Endothelial cell of umbilical vein (primary cell): ENCODE data around the gene FABP1. TPM values are rescaled to one million over a fixed set of nuclear protein-coding genes. Genes with fewer than 3 reads are reported as not detected.

Experiments used
- BruUV-seq: library from RNA; stranded (reverse); fragments of 400-500 nt; replicated peaks from 2 replicates; lab custom pipeline; 2021; lab: Mats Ljungman, UMichigan
- CTCF ChIA-PET: fragments of 300-600, 350-600 bp; sonication (Branson Sonifier 250); formaldehyde crosslinking; loops from one replicate; lab custom pipeline; 2021; ENCODE audit warnings: antibody characterized with exemption, inconsistent platforms; lab: Charles Lee
- POLR2A ChIA-PET: fragments of 300-600, 350-600 bp; sonication (Branson Sonifier 250); formaldehyde crosslinking; loops from one replicate; lab custom pipeline; 2021; ENCODE audit warnings: antibody characterized with exemption, inconsistent platforms; lab: Charles Lee
- DNase-seq: peaks from one replicate; pipeline ENCODE4 v3.0.0-alpha.2; 2011; ENCODE audit warnings: low read depth, low spot score
- FAIRE-seq: peaks from 2 replicates; lab custom pipeline; 2011; peaks lifted over from hg19 to GRCh38; lab: Jason Lieb, UNC
- H2AFZ ChIP-seq: 2 replicates; pipeline ENCODE4 v1.6.0; 2012; ENCODE audit warnings: low read depth, low read length, control low read depth, inconsistent platforms
- H3K27ac ChIP-seq: 2 replicates; pipeline ENCODE4 v1.5.1; 2011; ENCODE audit warnings: low read depth, mild to moderate bottlenecking, control low read depth, low read length, moderate library complexity; ENCODE audit not compliant: insufficient read depth
- H3K27me3 ChIP-seq, 2 experiments: 2 replicates each; pipeline versions ENCODE4 v1.6.0 to v1.6.1; 2011; ENCODE audit warnings: low read length in 2 of 2, mixed read lengths in 1 of 2; ENCODE audit not compliant: control insufficient read depth in 2 of 2, insufficient read depth in 2 of 2
- H3K36me3 ChIP-seq, 2 experiments: 2 replicates in 1 of 2; 3 replicates in 1 of 2; pipeline ENCODE4 v1.5.1; 2011; ENCODE audit warnings: low read length in 2 of 2, mild to moderate bottlenecking in 1 of 2, moderate library complexity in 1 of 2; ENCODE audit not compliant: control insufficient read depth in 2 of 2, insufficient read depth in 2 of 2; ENCODE audit errors: extremely low read depth in 1 of 2
- H3K4me1 ChIP-seq: 3 replicates; pipeline ENCODE4 v1.5.1; 2011; ENCODE audit warnings: mild to moderate bottlenecking, low read length; ENCODE audit not compliant: control insufficient read depth, insufficient read depth; ENCODE audit errors: extremely low read depth
- H3K4me2 ChIP-seq: 2 replicates; pipeline ENCODE4 v1.6.1; 2011; ENCODE audit warnings: low read length, control low read depth, mixed read lengths; ENCODE audit not compliant: insufficient read depth
- H3K4me3 ChIP-seq, 3 experiments: fragments of 200-600 bp in 1 of 3; sonication (generic), shearing (Covaris generic) in 1 of 3; replicated peaks in 1 of 3; 2 replicates each; pipeline ENCODE4 v1.5.1; 2011 to 2016; ENCODE audit warnings: control low read depth in 3 of 3, low read length in 3 of 3, mild to moderate bottlenecking in 2 of 3, inconsistent platforms in 1 of 3, low read depth in 1 of 3, moderate library complexity in 1 of 3; ENCODE audit not compliant: insufficient read depth in 1 of 3
- H3K79me2 ChIP-seq: 2 replicates; pipeline ENCODE4 v1.6.0; 2012; ENCODE audit warnings: low read length, inconsistent platforms; ENCODE audit not compliant: control insufficient read depth, insufficient read depth
- H3K9ac ChIP-seq: replicated peaks from 2 replicates; pipeline ENCODE3; 2011; ENCODE audit warnings: low read length, control low read depth; ENCODE audit not compliant: insufficient read depth; ENCODE audit errors: extremely low read depth
- H3K9me1 ChIP-seq: replicated peaks from 3 replicates; pipeline ENCODE4 v1.6.0; 2011; ENCODE audit warnings: mild to moderate bottlenecking, low read length; ENCODE audit not compliant: control insufficient read depth, insufficient read depth; ENCODE audit errors: extremely low read depth
- H3K9me3 ChIP-seq: replicated peaks from 2 replicates; pipeline ENCODE4 v1.5.1; 2012; ENCODE audit warnings: low read length, inconsistent platforms; ENCODE audit not compliant: control insufficient read depth, insufficient read depth
- H4K20me1 ChIP-seq: replicated peaks from 2 replicates; pipeline ENCODE3; 2011; ENCODE audit warnings: mild to moderate bottlenecking, low read length; ENCODE audit not compliant: control insufficient read depth, insufficient read depth; ENCODE audit errors: extremely low read depth
- EZH2 ChIP-seq: IDR thresholded peaks from 2 replicates; pipeline ENCODE4 v1.6.1; 2012; ENCODE audit warnings: borderline replicate concordance, low read depth, mild to moderate bottlenecking, moderate library complexity, low read length, inconsistent platforms; ENCODE audit not compliant: severe bottlenecking
- FOS ChIP-seq: IDR thresholded peaks from 2 replicates; pipeline ENCODE4 v1.6.1; 2011; ENCODE audit warnings: mild to moderate bottlenecking, low read length, moderate library complexity, borderline replicate concordance; ENCODE audit not compliant: insufficient read depth
- GATA2 ChIP-seq: IDR thresholded peaks from 2 replicates; pipeline ENCODE4 v1.7.0; 2011; ENCODE audit warnings: low read depth, mild to moderate bottlenecking, moderate library complexity, mixed read lengths, low read length; ENCODE audit not compliant: insufficient read length, insufficient read depth
- JUN ChIP-seq: IDR thresholded peaks from 2 replicates; pipeline ENCODE4 v1.6.1; 2011; ENCODE audit warnings: borderline replicate concordance, low read depth; ENCODE audit not compliant: insufficient read length, insufficient read depth
- MYC ChIP-seq: IDR thresholded peaks from one replicate; pipeline ENCODE4 v1.6.1; 2011; ENCODE audit warnings: mild to moderate bottlenecking, low read depth, low read length
- POLR2A ChIP-seq: IDR thresholded peaks from 2 replicates; pipeline ENCODE4 v1.6.1; 2012; ENCODE audit warnings: low read depth, mild to moderate bottlenecking, control low read depth, low read length
- POLR2AphosphoS5 ChIP-seq: IDR thresholded peaks from 2 replicates; pipeline ENCODE4 v1.6.1; 2012; ENCODE audit warnings: low read depth, mild to moderate bottlenecking, control low read depth, low read length, moderate library complexity; ENCODE audit not compliant: insufficient read depth
- dilution Hi-C: fragments of 300-500 bp; cut with MboI; formaldehyde crosslinking; loops from one replicate; pipeline ENCODE4 v1.15.0; 2019; ENCODE audit warnings: low sequenced_read_pairs; ENCODE audit not compliant: extremely low pct_ligation_motif_present
- intact Hi-C: fragments of 100-400 bp; cut with micrococcal nuclease; formaldehyde crosslinking; loops from one replicate; pipeline ENCODE4 v1.10.0; 2022
- polyA plus RNA-seq, 4 experiments: library from polyadenylated mRNA; depleted of rRNA in 3 of 4; stranded (reverse) in 3 of 4; unstranded in 1 of 4; fragments of >200 nt; gene quantifications; 2 replicates each; pipeline versions ENCODE4 v1.2.1 to v1.2.3, GENCODE V29; 2011 to 2012; ENCODE audit warnings: missing spikeins in 1 of 4
- total RNA-seq: library from RNA; stranded (reverse); gene quantifications from 2 replicates; pipeline ENCODE4 v1.2.3, GENCODE V29; 2021
- TF ChIP-seq, protein P1 (sequence below), 2 donors: IDR thresholded peaks; 1 replicate in 1 of 2; 2 replicates in 1 of 2; pipeline ENCODE4 v1.5.1; 2011; ENCODE audit warnings: low read length in 2 of 2, mild to moderate bottlenecking in 2 of 2, moderate library complexity in 2 of 2, control low read depth in 1 of 2, inconsistent platforms in 1 of 2, low read depth in 1 of 2; ENCODE audit not compliant: insufficient read depth in 1 of 2; ENCODE audit errors: extremely low read depth in 1 of 2
- TF ChIP-seq, protein P2 (sequence below): IDR thresholded peaks from 2 replicates; pipeline ENCODE4 v1.6.1; 2011; ENCODE audit not compliant: insufficient read depth, insufficient read length

FABP1 gene
- total and polyA plus RNA-seq, 2 donors (not counting 3 experiments of a cell fraction or from before 2014, with no cell fraction given): not detected

DNA sequence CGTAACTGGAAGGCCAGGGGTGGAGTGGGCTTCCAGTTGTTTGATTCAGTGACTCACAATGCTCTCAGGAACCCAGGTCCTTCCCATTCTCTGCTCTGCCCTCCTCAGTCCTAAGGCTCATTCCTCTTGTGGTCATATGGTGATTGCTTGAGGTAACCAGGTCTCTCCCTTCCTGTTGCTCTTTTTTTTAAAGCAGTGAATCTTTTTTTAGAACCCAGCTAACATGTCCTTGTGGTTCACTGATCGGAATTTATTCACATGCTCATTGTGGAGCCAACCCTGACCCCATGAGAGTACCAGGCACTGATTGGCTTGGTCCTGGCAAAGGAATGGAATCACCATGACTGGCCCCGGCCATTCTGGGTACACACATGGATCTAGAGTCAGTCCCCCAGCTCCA lies 49.7 kb upstream of the FABP1 start:
- H3K36me3 ChIP-seq: no peaks in the 10 kb centered on the region
- DNase-seq: no peak
- no peaks in the 10 kb centered on the region for H4K20me1 ChIP-seq
- no peaks in the 10 kb centered on the region for H3K4me1 ChIP-seq
- no peaks in the 10 kb centered on the region for H3K79me2 ChIP-seq
- no peak overlapping the region for H2AFZ ChIP-seq
- H3K27me3 ChIP-seq: peaks cover 0 to under 1% of the 10 kb centered on the region in 2 experiments
- ChIA-PET POLR2A (no interaction called here), CTCF (interaction anchor here (3.7 kb wide), 1 partner anchor 18 kb away, joined by 9 read pairs; no protein-coding TSS in a partner anchor)
- H3K4me3 ChIP-seq: no peak overlapping the region
- no peak for TF ChIP-seq GATA2
- TF ChIP-seq, protein P1, sequence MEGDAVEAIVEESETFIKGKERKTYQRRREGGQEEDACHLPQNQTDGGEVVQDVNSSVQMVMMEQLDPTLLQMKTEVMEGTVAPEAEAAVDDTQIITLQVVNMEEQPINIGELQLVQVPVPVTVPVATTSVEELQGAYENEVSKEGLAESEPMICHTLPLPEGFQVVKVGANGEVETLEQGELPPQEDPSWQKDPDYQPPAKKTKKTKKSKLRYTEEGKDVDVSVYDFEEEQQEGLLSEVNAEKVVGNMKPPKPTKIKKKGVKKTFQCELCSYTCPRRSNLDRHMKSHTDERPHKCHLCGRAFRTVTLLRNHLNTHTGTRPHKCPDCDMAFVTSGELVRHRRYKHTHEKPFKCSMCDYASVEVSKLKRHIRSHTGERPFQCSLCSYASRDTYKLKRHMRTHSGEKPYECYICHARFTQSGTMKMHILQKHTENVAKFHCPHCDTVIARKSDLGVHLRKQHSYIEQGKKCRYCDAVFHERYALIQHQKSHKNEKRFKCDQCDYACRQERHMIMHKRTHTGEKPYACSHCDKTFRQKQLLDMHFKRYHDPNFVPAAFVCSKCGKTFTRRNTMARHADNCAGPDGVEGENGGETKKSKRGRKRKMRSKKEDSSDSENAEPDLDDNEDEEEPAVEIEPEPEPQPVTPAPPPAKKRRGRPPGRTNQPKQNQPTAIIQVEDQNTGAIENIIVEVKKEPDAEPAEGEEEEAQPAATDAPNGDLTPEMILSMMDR (IDR thresholded peaks at IDR 0.05; ENCODE audit: extremely low read depth in 1 of 2, insufficient read depth in 1 of 2, low read depth in 1 of 2, low read length in 2 of 2): no peak
- TF ChIP-seq EZH2: no peak
- no peak for TF ChIP-seq JUN
- no peak for TF ChIP-seq FOS
- TF ChIP-seq POLR2A: no peak
- no peak for TF ChIP-seq MYC
- TF ChIP-seq, protein P2, sequence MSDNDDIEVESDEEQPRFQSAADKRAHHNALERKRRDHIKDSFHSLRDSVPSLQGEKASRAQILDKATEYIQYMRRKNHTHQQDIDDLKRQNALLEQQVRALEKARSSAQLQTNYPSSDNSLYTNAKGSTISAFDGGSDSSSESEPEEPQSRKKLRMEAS: no peak
- TF ChIP-seq POLR2AphosphoS5: no peak
- dilution Hi-C loops: no loop called here
- intact Hi-C loops: no loop called here
- no peak for FAIRE-seq
- H3K9ac ChIP-seq: no peak overlapping the region
- H3K27ac ChIP-seq: no peak overlapping the region
- no peak overlapping the region for H3K4me2 ChIP-seq
- no TSS peak for BruUV-seq
- H3K9me1 ChIP-seq: no peaks in the 10 kb centered on the region
- H3K9me3 ChIP-seq: no peaks in the 10 kb centered on the region
